Right ventricle myocardium inferior (tissue), 1 donor: ENCODE measurements around the gene CACNA1E. TPM values are rescaled to one million over a fixed set of nuclear protein-coding genes. Genes with fewer than 3 reads are reported as not detected.

Source experiments
- ATAC-seq: fragments of 200-7000 bp; cut with Tn5 transposase; one replicate; pipeline ENCODE4 v1.9.1; 2020; ENCODE audit warnings: mild to moderate bottlenecking, moderate library complexity
- DNase-seq: peaks from one replicate; pipeline ENCODE4 v3.0.0; 2021; ENCODE audit errors: missing footprints
- intact Hi-C: fragments of 100-400 bp; cut with DNase I; formaldehyde crosslinking; loops from one replicate; pipeline ENCODE4 v1.11.0; 2022
- total RNA-seq: library from RNA; stranded (reverse); fragmentation: NEBNext Ultra II Directional; extraction: Animal tissue kit (Norgen Biotek cat#: 25700); gene quantifications from one replicate; pipeline ENCODE4 v1.2.1, GENCODE V29; 2021
- donor health status: DM: no; HTN: yes; CAD: no; lungs with severe emphysema.

CACNA1E gene
- total RNA-seq, 1 donor from 2014 or later: 3.7 TPM

GRCh38 chr1:181656491-181656890 is 173.2 kb downstream of the CACNA1E start:
- intact Hi-C loops: no loop called here
- no peak for ATAC-seq
- DNase-seq: no peak

GRCh38 chr1:181658581-181658980 is 175.3 kb downstream of the CACNA1E start:
- intact Hi-C loops: no loop called here
- DNase-seq (no peak), ATAC-seq (no peak)

GRCh38 chr1:181659321-181659957 is 176.1 kb downstream of the CACNA1E start:
- intact Hi-C loops: no loop called here
- ATAC-seq (no peak), DNase-seq (no peak)

- DNase-seq: no peak
- intact Hi-C loops: no loop called here
- no peak for ATAC-seq
These were observed 177.3 kb downstream of the CACNA1E start for GRCh38 chr1:181660621-181661020.

GRCh38 chr1:181661569-181661968 is 178.3 kb downstream of the CACNA1E start:
- intact Hi-C loops: no loop called here
- no peak for ATAC-seq
- DNase-seq: no peak

- ATAC-seq: no peak
- intact Hi-C loops: no loop called here
- no peak for DNase-seq
These were observed 179.3 kb downstream of the CACNA1E start for GRCh38 chr1:181662606-181663005.

GRCh38 chr1:181664543-181664942 is 181.2 kb downstream of the CACNA1E start:
- intact Hi-C loops: no loop called here
- no peak for DNase-seq
- ATAC-seq: no peak

GRCh38 chr1:181669246-181669645 is 185.9 kb downstream of the CACNA1E start:
- intact Hi-C loops: no loop called here
- DNase-seq: no peak
- no peak for ATAC-seq

- ATAC-seq (no peak), DNase-seq (no peak)
- intact Hi-C loops: no loop called here
These were observed 191.3 kb downstream of the CACNA1E start for GRCh38 chr1:181674617-181675016.

- ATAC-seq (no peak), DNase-seq (no peak)
- intact Hi-C loops: no loop called here
These were observed 192.0 kb downstream of the CACNA1E start for GRCh38 chr1:181675091-181675917.

- DNase-seq (no peak), ATAC-seq (no peak)
- intact Hi-C loops: loop anchor here (1.0 kb wide), 1 partner anchor 197 kb away; no protein-coding TSS in a partner anchor
These were observed 192.5 kb downstream of the CACNA1E start for GRCh38 chr1:181675918-181676190.

GRCh38 chr1:181676269-181676668 is 193.0 kb downstream of the CACNA1E start:
- intact Hi-C loops: loop anchor here (1.0 kb wide), 1 partner anchor 197 kb away; no protein-coding TSS in a partner anchor
- ATAC-seq (no peak), DNase-seq (no peak)

- no peak for ATAC-seq
- intact Hi-C loops: no loop called here
- no peak for DNase-seq
These were observed 197.0 kb downstream of the CACNA1E start for GRCh38 chr1:181680332-181680731.

GRCh38 chr1:181680871-181681270 is 197.6 kb downstream of the CACNA1E start:
- intact Hi-C loops: no loop called here

GRCh38 chr1:181685211-181685610 is 201.9 kb downstream of the CACNA1E start:
- intact Hi-C loops: no loop called here
- ATAC-seq (no peak), DNase-seq (no peak)

More at GRCh38 chr1:181680871-181681270, 197.6 kb downstream of the CACNA1E start:
- no peak for DNase-seq
- ATAC-seq: no peak

- intact Hi-C loops: no loop called here
- ATAC-seq (no peak), DNase-seq (no peak)
These were observed 218.6 kb downstream of the CACNA1E start for GRCh38 chr1:181701891-181702290.

- no peak for ATAC-seq
- DNase-seq: no peak
- intact Hi-C loops: no loop called here
These were observed 221.2 kb downstream of the CACNA1E start for GRCh38 chr1:181704546-181704945.

- no peak for ATAC-seq
- DNase-seq: no peak
- intact Hi-C loops: no loop called here
These were observed 228.5 kb downstream of the CACNA1E start for GRCh38 chr1:181711820-181712219.

GRCh38 chr1:181712711-181713110 is 229.4 kb downstream of the CACNA1E start:
- ATAC-seq: no peak
- intact Hi-C loops: no loop called here

GRCh38 chr1:181714428-181714827 is 231.1 kb downstream of the CACNA1E start:
- intact Hi-C loops: no loop called here
- no peak for ATAC-seq
- DNase-seq: no peak

More at GRCh38 chr1:181712711-181713110, 229.4 kb downstream of the CACNA1E start:
- no peak for DNase-seq
